Measurements from ENCODE around the gene LPP. TPM values are rescaled to one million over a fixed set of nuclear protein-coding genes. Genes with fewer than 3 reads are reported as not detected.

The LPP gene
- total and polyA plus RNA-seq, 2 donors (not counting 1 experiment from before 2014, with no cell fraction given): 7.6 to 81.7 TPM

DNA sequence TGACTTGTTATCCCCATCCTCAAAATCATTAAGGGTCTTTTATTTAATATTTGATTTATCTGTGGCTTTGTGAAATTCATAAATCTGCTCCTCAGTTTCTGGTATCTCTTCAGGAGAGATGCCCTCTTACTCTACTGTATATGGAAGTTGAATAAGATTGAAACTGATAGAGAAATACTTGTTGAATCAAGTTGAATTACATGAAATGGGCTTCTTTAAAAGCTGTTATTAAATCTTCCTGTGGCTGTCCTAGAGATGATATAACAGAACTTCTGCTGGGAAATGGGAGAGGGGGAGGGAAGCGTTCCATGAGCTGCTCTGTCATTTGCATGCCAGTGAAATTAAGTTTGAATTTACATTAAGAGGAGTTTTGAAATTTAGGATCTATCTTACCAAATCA, 523.4 kb downstream of the LPP start:
- no peak overlapping the region for H3K4me3 ChIP-seq (ENCODE audit: control extremely low read depth in 1 of 5, extremely low read depth in 1 of 5, insufficient read depth in 1 of 5, low read depth in 2 of 5, low read length in 4 of 5)
- TF ChIP-seq CTCF (IDR thresholded peaks at IDR 0.05) (no peak), EZH2 (IDR thresholded peaks at IDR 0.05; ENCODE audit: borderline replicate concordance, insufficient read depth, low read depth, low read length, poor library complexity, severe bottlenecking) (no peak)
- Mint-ChIP-seq H3K4me3 (no peak overlapping the region), H3K4me1 (peaks cover 14% of the 10 kb centered on the region), H3K27me3 (no peaks in the 10 kb centered on the region), H3K9me3 (ENCODE audit: insufficient read depth) (no peaks in the 10 kb centered on the region), H3K27ac (no peak overlapping the region)
- CTCF ChIA-PET: interaction anchor here (2.0 kb wide), 2 partner anchors 13 to 937 kb away, joined by 5 to 9 read pairs; no protein-coding TSS in a partner anchor
- no CpG with 5 or more reads among the region's 1 CpG for WGBS (ENCODE audit: insufficient coverage)
- no peak overlapping the region for H3K9ac ChIP-seq (ENCODE audit: low read length)
- no peak overlapping the region for H3K27ac ChIP-seq (ENCODE audit: low read length in 2 of 2)
- no peak overlapping the region for H2AFZ ChIP-seq (ENCODE audit: insufficient read depth, low read depth, low read length, poor library complexity, severe bottlenecking)
- peaks cover 0 to 2% (median 0%) of the 10 kb centered on the region in 3 donors for H3K9me3 ChIP-seq (ENCODE audit: control extremely low read depth in 1 of 3, control insufficient read depth in 2 of 3, insufficient read depth in 1 of 3, low read length in 2 of 3)
- POLR2A ChIA-PET: interaction anchor here (0.6 to 1.1 kb wide), 2 partner anchors 10 to 145 kb away, joined by 3 to 4 read pairs; no protein-coding TSS in a partner anchor
- no peak for DNase-seq
- H3K79me2 ChIP-seq (ENCODE audit: control insufficient read depth, insufficient read depth, low read length): peaks cover 5% of the 10 kb centered on the region
- no peaks in the 10 kb centered on the region for H3K36me3 ChIP-seq (replicated peaks in 1 of 2; ENCODE audit: control extremely low read depth in 1 of 2, control insufficient read depth in 1 of 2, extremely low read depth in 1 of 2, insufficient read depth in 2 of 2, low read length in 1 of 2)
- no peak for ATAC-seq (ENCODE audit: low read depth)
- intact Hi-C loops (cut with micrococcal nuclease): no loop called here
- H3K27me3 ChIP-seq (replicated peaks in 1 of 4; ENCODE audit: control extremely low read depth in 1 of 4, control insufficient read depth in 3 of 4, insufficient read depth in 4 of 4, low read length in 3 of 4): no peaks in the 10 kb centered on the region
- peaks cover 0 to 2% of the 10 kb centered on the region in 2 donors for H3K4me1 ChIP-seq (ENCODE audit: control insufficient read depth in 2 of 2, insufficient read depth in 2 of 2, low read length in 2 of 2)
- H4K20me1 ChIP-seq (ENCODE audit: control insufficient read depth, insufficient read depth, low read length, poor library complexity, severe bottlenecking): no peaks in the 10 kb centered on the region
- no peak overlapping the region for H3K4me2 ChIP-seq (replicated peaks; ENCODE audit: low read depth, low read length, poor library complexity, severe bottlenecking)

GRCh38 chr3:188680189-188680588, 526.2 kb downstream of the LPP start:
- no peaks in the 10 kb centered on the region for H3K36me3 ChIP-seq (replicated peaks in 1 of 2; ENCODE audit: control extremely low read depth in 1 of 2, control insufficient read depth in 1 of 2, extremely low read depth in 1 of 2, insufficient read depth in 2 of 2, low read length in 1 of 2)

More at GRCh38 chr3:188680189-188680588, 526.2 kb downstream of the LPP start:
- Histone ChIP-seq H3K79me2 (ENCODE audit: control insufficient read depth, insufficient read depth, low read length) (no peaks in the 10 kb centered on the region), H3K27me3 (replicated peaks in 1 of 4; ENCODE audit: control extremely low read depth in 1 of 4, control insufficient read depth in 3 of 4, insufficient read depth in 4 of 4, low read length in 3 of 4) (no peaks in the 10 kb centered on the region), H3K27ac (ENCODE audit: low read length in 2 of 2) (no peak overlapping the region), H3K4me2 (replicated peaks; ENCODE audit: low read depth, low read length, poor library complexity, severe bottlenecking) (no peak overlapping the region), H3K4me3 (ENCODE audit: control extremely low read depth in 1 of 5, extremely low read depth in 1 of 5, insufficient read depth in 1 of 5, low read depth in 2 of 5, low read length in 4 of 5) (no peak overlapping the region), H3K4me1 (ENCODE audit: control insufficient read depth in 2 of 2, insufficient read depth in 2 of 2, low read length in 2 of 2) (no peaks in the 10 kb centered on the region), H4K20me1 (ENCODE audit: control insufficient read depth, insufficient read depth, low read length, poor library complexity, severe bottlenecking) (no peaks in the 10 kb centered on the region), H3K9ac (ENCODE audit: low read length) (no peak overlapping the region), H3K9me3 (ENCODE audit: control extremely low read depth in 1 of 3, control insufficient read depth in 2 of 3, insufficient read depth in 1 of 3, low read length in 2 of 3) (peaks cover 0 to 2% (median 0%) of the 10 kb centered on the region in 3 donors), H2AFZ (ENCODE audit: insufficient read depth, low read depth, low read length, poor library complexity, severe bottlenecking) (no peak overlapping the region)
- Mint-ChIP-seq H3K4me3 (no peak overlapping the region), H3K27me3 (no peaks in the 10 kb centered on the region), H3K27ac (no peak overlapping the region), H3K9me3 (ENCODE audit: insufficient read depth) (no peaks in the 10 kb centered on the region), H3K4me1 (peaks cover 26% of the 10 kb centered on the region)
- WGBS (ENCODE audit: insufficient coverage): no CpG with 5 or more reads among the region's 1 CpG
- ATAC-seq (ENCODE audit: low read depth): no peak
- CTCF ChIA-PET: interaction anchor here (1.4 to 1.8 kb wide), 2 partner anchors 11 to 941 kb away, joined by 4 to 10 read pairs; no protein-coding TSS in a partner anchor
- intact Hi-C loops (cut with micrococcal nuclease): no loop called here
- DNase-seq: no peak
- no peak for TF ChIP-seq CTCF (IDR thresholded peaks at IDR 0.05)
- TF ChIP-seq EZH2 (IDR thresholded peaks at IDR 0.05; ENCODE audit: borderline replicate concordance, insufficient read depth, low read depth, low read length, poor library complexity, severe bottlenecking): no peak
- POLR2A ChIA-PET: no interaction called here
